HG02885 (cell line): Measurements from ENCODE around the gene ERVW-1.
"Not testable (repeated sequence)": the region's sequence is repeated elsewhere in the genome, so short reads cannot be mapped to it uniquely, and the experiment has no call there.

Source experiments
- ATAC-seq: cut with Tn5 transposase; IDR thresholded peaks from one replicate; pipeline ENCODE4 v1.9.1; 2021; ENCODE audit warnings: mild to moderate bottlenecking; ENCODE audit not compliant: unreplicated experiment, poor library complexity

The ERVW-1 gene, protein sequence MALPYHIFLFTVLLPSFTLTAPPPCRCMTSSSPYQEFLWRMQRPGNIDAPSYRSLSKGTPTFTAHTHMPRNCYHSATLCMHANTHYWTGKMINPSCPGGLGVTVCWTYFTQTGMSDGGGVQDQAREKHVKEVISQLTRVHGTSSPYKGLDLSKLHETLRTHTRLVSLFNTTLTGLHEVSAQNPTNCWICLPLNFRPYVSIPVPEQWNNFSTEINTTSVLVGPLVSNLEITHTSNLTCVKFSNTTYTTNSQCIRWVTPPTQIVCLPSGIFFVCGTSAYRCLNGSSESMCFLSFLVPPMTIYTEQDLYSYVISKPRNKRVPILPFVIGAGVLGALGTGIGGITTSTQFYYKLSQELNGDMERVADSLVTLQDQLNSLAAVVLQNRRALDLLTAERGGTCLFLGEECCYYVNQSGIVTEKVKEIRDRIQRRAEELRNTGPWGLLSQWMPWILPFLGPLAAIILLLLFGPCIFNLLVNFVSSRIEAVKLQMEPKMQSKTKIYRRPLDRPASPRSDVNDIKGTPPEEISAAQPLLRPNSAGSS

DNA sequence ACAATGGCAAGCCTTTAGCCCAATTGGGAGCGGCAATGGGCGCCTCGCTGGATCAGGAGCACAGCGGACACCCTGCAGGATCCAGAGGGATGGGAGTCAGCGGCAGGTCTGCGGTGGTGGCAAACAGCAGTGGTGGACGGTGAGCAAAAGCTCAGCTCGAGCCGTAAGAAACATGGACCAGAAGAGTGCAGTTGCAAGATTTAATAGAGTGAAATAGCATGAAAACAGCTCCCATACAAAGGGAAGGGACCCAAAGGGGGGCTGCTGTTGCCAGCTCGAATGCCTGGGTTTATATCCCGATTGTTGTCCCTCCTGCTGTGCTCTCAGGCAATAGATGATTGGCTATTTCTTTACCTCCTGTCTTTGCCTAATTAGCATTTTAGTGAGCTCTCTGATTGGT is at the start of gene ERVW-1:
TSS of gene ERVW-1 (minus strand) at position 266 of the 400 bp plus-strand sequence. CDS start 7,565 bp downstream, outside the sequence.
- not testable (repeated sequence) for ATAC-seq

DNA sequence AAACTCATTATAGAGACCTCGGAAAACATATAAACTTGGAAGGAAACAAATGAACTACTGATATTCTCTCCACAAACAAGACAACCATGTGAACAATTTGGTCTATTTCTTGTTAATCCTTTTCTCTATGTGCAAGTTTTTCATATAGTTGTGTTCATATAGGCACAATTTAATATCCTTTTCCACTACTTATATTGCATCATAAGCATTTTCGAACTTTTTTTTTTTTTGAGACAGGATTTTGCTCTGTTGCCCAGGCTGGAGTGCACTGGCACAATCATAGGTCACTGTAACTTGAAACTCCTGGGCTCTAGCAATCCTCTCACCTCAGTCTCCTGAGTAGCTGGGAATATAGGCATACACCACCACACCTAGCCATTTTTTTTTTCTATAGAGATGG is 45.4 kb upstream of the ERVW-1 start:
- no peak for ATAC-seq

GRCh38 chr7:92520024-92520423 is 42.3 kb upstream of the ERVW-1 start:
- ATAC-seq, result no peak

DNA sequence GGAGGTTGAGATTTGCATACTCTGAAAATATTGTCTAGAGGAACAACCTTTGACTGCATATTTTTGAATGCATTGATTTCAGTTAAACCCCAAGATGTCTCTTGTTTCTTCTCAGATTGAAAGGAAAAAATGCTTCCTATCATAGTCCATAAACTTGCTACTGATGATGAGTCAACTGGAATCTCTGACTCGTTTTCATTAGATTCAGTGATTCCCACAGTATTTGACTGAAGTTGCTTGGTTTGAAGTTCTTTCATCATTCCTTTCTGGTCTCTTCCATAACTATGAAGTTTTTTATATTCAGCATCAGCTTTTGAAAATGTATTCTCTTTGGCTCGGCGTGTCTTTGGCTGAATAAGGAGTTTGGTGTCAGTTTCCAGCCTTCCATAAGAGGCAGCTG is 39.9 kb upstream of the ERVW-1 start:
- ATAC-seq, result no peak

DNA sequence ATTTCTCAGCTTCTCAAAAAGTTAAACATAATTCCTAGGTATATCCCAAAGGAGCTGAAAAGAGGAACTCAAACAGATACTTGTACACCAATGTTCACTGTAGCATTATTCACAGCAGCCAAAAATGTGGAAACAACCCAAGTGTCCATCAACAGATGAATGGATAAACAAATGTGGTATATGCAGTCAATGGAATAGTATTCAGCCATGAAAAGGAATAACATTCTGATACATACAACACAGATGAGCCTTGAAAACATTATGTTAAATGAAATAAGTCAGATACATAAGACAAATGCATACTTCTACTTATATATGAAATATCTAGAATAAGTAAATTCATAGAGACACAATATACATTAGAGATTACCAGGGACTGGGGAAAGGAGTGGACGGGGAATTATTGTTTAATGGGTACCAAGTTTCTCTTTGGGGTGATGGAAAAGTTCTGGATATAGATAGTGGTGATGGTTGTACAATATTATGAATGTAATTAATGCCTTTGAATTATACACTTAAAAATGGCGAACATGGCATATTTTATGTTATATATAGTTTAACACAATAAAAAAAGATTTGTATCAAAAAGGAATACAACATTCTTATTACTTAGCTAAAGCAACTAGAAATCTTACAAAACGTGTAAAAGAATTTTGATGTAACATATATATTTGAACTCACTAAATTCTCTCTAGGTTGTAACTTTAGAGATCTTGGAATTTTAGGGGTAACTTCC is 35.6 kb upstream of the ERVW-1 start:
- no peak for ATAC-seq

DNA sequence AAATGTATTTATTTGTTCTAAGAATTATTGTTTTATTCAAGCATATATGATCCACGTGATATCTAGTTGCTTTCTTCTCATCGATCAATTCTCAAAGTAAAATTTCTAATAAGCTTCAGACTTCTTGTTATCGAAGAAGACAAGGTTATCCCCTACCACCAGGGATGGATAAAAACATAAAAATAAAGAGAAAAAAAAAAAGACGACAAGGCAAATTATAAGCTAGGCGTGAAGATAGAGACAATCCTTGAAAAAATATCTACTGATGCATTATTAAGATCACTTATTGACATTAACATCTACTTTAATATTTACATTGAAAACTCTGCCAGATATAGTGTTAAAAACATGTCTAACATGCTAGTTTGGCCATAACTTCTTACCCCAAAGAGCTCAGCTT is 31.2 kb upstream of the ERVW-1 start:
- ATAC-seq, result no peak

DNA sequence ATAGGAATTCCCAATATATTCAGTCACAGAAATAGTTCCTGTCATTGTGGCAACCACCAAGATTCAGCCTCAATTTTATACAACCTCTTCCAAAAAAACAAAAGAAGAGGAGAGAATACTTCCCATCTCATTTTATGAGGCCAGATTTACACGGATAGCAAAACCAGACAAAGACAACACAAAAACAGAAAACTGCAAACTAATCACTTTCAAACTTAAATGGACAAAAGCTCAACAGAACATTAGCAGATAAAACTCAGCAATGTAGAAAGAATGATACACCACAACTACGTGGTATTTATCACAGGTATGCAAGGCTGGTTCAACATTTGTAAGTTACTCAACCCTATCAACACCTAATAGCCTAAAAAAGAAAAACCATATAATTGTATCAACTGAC is 28.6 kb upstream of the ERVW-1 start:
- ATAC-seq, result no peak

DNA sequence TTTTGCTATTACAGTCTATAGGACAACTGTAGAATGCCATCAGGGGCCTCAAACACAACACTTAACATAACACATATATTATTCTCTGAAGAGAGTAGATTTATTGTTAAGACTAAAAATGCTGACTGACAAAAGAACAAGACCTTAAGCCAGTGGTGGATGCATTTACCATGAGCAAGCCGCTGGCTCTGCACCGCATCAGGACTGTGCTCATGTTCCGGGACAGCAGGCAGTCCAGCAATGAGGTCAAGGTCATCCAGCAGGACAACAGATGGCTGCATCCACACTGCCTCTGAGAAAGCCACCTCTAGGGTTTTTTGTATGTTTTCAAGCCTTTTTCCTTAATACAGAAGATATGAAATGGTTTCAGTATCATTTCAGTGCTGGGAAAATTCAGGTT is 26.8 kb upstream of the ERVW-1 start:
- ATAC-seq, result no peak

DNA sequence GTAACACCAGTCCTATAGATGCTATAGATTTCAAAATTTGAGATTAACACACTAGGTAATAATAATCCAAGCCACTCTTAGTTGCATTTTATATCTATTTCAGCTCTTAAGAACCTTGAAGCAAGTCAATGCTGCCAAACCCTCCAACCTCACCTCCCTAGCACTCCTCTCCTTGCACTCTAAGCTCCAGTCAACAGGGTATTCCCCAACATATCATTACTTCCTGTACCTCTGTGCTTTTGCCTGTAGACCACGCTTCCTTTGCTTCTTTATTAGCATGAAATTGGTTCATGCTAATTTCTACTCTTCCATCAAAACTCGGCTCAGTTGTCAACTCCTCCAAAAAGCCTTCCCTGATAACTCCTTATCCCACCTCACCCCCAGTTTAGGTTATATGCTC is 26.0 kb upstream of the ERVW-1 start:
- no peak for ATAC-seq

DNA sequence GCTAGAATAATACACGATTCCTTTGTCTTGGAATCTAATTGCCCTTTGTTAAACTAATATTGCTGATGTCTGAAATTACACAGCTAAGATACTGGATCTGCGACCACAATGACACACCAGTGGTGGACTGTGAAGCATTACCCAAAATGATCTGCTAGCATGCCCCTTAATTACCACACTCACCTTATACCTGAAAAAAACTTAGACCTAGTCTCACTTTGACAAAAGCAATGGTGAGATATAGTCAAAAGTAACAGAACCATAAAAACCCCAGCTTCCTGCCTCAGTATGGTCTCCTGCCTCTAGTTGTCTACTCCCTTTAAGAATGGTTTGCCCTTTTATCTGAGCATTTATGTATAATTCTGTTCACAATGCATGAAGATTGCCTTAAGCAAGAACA is 20.8 kb upstream of the ERVW-1 start:
- no peak for ATAC-seq

DNA sequence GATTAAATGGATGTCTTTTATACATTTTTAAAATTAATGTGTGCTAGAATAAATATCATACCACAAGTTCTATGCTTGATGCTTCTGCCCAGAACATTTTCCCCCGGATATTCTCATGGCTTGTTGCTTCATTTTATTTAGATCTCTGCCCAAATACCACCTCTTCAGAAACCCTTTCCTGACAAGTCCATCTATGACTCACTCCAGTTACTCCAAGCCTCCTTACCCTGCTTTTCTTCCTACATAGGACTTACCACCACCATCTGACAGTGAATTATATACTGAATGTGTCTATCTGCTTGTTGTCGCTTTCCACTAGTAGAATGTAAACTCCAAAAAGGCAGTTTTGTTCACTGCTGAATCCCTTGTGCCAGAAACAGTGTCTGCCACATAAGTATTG is 19.1 kb upstream of the ERVW-1 start:
- no peak for ATAC-seq

GRCh38 chr7:92489634-92490033 is 11.9 kb upstream of the ERVW-1 start:
- ATAC-seq, result no peak

DNA sequence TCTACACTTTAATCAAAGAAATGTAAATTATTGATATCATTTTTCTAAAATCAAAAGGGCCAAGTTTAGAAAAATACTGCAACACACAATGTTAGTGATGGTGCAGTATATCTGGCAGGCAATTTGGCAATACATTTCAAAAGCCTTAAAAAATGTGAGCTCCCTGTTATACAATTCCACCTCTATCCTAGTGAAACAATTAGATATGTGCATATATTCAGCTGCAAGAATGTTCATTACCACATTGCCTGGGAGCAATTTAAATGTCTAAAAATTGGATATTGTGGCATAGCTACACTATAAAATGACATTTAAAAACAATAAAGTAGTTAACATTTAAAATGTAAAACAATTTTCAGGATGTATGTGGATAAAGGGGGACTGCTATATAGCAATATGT is 10.1 kb upstream of the ERVW-1 start:
- ATAC-seq, result no peak

- ATAC-seq, result no peak
These were observed 8.2 kb upstream of the ERVW-1 start for GRCh38 chr7:92485974-92486373.

DNA sequence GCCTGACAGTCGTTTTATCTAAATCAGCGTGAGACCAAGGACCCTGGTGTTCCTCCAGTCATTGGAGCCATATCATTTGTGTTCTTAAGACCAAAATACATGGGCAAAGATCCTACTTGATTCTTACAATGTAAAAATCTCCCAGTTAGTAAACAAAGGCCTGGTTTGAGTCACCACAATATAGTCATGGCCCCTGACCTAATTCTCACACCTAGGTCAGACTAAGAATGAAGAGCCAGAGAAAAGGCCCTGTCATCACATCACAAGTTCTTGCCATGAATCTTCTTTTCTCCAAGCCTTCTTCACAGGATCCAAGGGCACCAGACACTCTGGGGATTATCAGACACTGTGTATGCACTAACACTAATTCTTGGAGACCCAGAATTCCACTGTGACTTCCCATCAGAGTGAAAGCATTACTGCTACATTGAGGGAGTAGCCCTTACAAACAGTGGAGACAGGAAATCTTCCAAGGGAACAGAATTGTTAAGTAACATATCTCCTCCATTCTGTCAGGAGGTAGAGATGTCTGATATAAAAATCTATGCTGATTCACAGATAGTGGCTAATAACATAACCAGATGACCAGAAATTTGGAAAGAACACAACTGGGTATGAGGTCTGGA is 7.6 kb upstream of the ERVW-1 start:
- no peak for ATAC-seq

DNA sequence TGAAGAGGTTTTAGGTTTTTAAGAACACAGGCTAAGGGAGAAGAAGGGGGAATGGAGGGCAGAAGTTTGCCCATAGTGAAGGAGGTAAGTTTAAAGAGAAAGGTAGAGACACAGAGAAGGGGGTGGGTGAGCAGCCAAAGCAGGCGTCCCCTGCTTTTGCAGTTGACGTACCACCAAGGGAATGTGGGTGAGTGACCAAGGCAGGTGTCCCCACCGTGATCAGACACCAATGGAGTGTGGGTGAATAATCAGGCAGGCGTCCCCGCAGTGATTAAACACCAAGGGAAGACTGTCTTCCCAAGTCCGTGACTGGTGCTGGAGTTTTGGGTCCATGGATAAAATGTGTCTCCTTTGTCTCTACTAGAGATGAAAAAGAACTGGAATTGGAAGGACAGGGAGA is 6.5 kb upstream of the ERVW-1 start:
- not testable (repeated sequence) for ATAC-seq

GRCh38 chr7:92483624-92484023 is 5.9 kb upstream of the ERVW-1 start:
- not testable (repeated sequence) for ATAC-seq

DNA sequence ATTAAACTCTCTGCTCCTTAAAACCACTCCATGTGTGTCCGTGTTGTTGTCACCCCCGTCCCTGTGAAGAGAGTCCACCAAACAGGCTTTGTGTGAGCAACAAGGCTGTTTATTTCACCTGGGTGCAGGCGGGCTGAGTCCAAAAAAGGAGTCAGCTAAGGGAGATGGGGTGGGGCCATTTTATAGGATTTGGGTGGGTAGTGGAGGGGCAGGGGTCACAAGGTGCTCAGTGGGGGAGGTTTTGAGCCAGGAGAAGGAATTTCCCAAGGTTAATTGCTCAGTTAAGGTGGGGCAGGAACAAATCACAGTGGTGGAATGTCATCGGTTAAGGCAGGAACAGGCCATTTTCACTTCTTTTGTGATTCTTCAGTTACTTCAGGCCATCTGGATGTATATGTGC is 1.4 kb upstream of the ERVW-1 start:
- ATAC-seq, result not testable (repeated sequence)

- ATAC-seq, result no peak
These were observed 965 bp upstream of the ERVW-1 start for GRCh38 chr7:92478711-92479110.

DNA sequence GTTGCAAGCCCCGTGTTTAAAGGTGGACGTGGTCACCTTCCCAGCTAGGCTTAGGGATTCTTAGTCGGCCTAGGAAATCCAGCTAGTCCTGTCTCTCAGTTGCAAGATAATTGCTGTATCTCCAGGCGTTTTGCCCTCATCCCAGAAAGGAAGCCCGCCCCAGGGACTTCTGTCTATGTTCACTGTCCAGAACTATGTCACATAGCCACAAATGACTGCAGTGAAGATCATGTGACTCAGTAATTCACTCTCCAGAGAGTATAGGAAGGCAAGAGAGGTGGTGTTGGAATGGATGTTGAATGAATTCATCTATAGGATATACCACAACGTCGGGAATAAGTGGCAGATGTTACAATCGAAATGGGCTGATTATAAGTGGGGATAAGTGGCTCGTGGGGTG is 349 bp upstream of the ERVW-1 start:
- no peak for ATAC-seq
